ENCODE measurements around the gene NUPR2.
"Not testable (repeated sequence)": the region's sequence is repeated elsewhere in the genome, so short reads cannot be mapped to it uniquely, and the experiment has no call there.

NUPR2 gene, protein sequence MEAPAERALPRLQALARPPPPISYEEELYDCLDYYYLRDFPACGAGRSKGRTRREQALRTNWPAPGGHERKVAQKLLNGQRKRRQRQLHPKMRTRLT

DNA sequence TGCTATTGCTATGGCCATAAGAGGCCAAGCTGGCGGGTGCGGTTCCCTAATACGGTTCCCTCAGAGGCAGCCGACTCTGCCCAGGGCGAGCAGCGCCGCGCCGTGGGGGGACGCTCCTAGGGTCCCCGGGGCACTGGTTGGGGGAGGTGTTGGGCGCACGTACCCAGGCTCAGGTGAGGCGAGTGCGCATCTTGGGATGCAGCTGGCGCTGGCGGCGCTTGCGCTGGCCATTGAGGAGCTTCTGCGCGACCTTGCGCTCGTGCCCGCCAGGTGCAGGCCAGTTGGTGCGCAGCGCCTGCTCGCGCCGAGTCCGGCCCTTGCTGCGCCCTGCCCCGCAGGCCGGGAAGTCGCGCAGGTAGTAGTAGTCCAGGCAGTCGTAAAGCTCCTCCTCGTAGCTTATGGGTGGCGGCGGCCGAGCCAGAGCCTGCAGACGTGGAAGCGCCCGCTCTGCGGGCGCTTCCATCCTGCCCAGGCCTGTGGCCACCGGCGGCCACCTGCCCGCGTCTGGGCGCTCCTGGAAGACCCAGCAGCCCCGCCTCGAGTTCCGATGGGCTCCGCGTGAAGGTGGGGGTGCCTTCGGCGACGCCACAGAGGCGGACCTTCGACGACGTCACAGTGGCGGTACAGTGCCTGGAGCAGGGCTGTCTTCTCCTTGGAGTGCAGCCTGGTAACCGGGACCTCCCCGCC is at the start of gene NUPR2:
Gene NUPR2, minus strand, starts transcription at position 566 of the 687 bp plus-strand sequence. Its CDS starts 103 bp downstream, at position 463.
- no peak within 1 kb of the TSS for H3K4me3 ChIP-seq (ENCODE audit: low read depth, low read length)
- no peak for DNase-seq (ENCODE audit: low read depth)
- TF ChIP-seq, protein P1, sequence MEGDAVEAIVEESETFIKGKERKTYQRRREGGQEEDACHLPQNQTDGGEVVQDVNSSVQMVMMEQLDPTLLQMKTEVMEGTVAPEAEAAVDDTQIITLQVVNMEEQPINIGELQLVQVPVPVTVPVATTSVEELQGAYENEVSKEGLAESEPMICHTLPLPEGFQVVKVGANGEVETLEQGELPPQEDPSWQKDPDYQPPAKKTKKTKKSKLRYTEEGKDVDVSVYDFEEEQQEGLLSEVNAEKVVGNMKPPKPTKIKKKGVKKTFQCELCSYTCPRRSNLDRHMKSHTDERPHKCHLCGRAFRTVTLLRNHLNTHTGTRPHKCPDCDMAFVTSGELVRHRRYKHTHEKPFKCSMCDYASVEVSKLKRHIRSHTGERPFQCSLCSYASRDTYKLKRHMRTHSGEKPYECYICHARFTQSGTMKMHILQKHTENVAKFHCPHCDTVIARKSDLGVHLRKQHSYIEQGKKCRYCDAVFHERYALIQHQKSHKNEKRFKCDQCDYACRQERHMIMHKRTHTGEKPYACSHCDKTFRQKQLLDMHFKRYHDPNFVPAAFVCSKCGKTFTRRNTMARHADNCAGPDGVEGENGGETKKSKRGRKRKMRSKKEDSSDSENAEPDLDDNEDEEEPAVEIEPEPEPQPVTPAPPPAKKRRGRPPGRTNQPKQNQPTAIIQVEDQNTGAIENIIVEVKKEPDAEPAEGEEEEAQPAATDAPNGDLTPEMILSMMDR (IDR thresholded peaks at IDR 0.05; ENCODE audit: low read depth, low read length): no peak
- no peak for TF ChIP-seq MYC (IDR thresholded peaks at IDR 0.05; ENCODE audit: low read depth, low read length)
- TF ChIP-seq, protein P2, sequence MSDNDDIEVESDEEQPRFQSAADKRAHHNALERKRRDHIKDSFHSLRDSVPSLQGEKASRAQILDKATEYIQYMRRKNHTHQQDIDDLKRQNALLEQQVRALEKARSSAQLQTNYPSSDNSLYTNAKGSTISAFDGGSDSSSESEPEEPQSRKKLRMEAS (IDR thresholded peaks at IDR 0.05; ENCODE audit: low read depth, low read length): no peak
- TF ChIP-seq POLR2A (IDR thresholded peaks at IDR 0.05; ENCODE audit: extremely low read depth, insufficient read length): no peak

DNA sequence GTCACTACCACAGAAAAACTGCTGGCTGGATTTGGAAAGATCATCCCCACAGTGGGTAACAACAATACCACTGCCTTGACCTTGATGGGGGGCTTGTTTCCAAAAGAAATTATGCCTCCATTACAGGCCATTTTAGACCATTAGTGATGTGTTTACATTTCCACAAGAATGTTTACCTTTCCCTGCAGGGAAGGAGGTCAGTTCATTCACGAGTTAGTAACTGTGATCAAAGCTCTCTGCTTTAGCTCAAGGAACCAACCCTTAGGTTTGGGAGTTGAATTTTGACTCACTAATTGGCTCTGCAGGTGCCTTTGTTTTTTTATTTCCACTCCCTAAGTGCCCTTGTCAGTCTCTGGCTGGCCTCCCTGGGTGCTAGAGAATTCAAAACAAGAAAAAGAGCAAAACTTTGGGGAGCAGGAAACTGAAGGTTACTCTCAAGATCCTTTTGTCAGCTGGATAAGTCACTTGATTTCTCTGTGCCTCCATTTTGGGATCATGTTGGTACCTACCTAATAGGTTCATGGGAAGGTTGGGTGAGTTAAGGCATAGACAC is 41.1 kb upstream of the NUPR2 start:
- TF ChIP-seq MYC (IDR thresholded peaks at IDR 0.05; ENCODE audit: low read depth, low read length) (no peak), POLR2A (IDR thresholded peaks at IDR 0.05; ENCODE audit: extremely low read depth, insufficient read length) (no peak)
- no peak for DNase-seq (ENCODE audit: low read depth)

DNA sequence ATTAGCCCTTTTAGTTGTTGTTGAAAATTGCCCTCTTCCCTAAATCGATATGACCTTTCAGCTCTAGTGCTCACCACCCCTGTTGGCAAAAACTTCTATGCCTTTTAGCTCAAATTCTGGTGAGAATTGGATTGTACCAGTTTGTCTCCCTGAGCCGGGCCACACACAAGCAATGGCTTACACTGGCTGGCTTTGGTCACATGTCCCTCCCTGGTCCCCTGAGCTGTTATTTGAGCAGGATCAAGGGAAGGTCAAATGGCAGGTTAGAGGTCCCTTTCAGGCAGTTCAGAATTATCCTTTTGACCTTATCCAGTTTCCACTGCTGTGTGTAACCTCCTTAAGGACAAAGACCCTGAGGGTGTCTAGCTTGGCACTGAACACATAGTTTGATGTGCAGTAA is 14.8 kb upstream of the NUPR2 start:
- not testable (repeated sequence) for H3K4me3 ChIP-seq (ENCODE audit: low read depth, low read length); DNase-seq (ENCODE audit: low read depth)

More for the DNA sequence above, 41.1 kb upstream of the NUPR2 start:
- no peak overlapping the region for H3K4me3 ChIP-seq (ENCODE audit: low read depth, low read length)

DNA sequence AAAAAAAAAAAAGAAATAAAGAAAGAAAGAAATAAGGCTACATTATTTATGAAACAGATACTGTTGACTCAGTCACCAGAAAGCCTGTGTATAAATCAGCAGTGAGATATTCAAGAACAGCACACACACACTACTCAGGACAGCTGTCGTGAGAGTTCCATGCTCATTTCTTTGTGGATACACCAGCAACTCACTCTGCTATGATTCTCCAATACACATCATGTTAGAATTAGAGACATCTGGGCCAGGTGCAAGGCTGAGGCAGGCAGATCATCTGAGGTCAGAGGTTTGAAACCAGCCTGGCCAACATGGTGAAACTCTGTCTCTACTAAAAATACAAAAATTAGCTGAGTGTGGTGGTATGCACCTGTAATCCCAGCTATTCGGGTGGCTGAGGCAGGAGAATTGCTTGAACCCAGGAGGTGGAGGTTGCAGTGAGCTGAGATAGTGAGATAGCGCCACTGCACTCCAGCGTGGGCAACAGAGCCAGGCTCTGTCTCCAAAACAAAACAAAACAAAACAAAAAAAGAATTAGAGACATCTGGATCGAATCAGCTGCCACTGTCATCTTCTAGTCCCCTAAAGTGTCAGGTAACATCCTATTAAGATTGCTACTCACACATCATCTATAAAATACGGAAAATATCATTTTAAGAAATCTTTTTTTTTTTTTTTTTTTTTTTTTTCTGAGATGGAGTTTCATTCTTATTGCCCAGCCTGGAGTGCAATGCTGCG is 11.2 kb upstream of the NUPR2 start:
- TF ChIP-seq, protein P2 (IDR thresholded peaks at IDR 0.05; ENCODE audit: low read depth, low read length): no peak
- TF ChIP-seq, protein P1 (IDR thresholded peaks at IDR 0.05; ENCODE audit: low read depth, low read length): no peak
- TF ChIP-seq POLR2A (IDR thresholded peaks at IDR 0.05; ENCODE audit: extremely low read depth, insufficient read length): no peak
- no peak for TF ChIP-seq MYC (IDR thresholded peaks at IDR 0.05; ENCODE audit: low read depth, low read length)
- no peak overlapping the region for H3K4me3 ChIP-seq (ENCODE audit: low read depth, low read length)
- no peak for DNase-seq (ENCODE audit: low read depth)

DNA sequence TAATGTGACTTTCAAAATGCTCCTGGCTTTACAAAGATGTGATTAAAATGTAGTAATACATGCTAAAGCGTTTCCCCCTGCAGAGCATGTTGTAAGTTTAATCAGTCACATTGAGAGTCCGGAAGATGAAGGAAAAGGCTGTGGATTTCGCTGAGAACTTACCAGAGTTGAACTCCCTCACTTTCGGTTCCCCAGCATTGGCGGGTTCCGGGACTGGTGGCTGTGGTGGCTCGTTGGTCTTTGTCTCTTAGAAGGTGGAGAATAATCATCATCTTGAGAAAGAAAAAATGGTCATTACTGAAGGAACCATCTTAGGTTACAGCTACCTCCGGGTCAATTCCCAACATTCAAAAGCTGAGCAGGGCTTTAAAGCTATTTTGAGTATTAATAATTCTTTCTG is 9.6 kb upstream of the NUPR2 start:
- no peak overlapping the region for H3K4me3 ChIP-seq (ENCODE audit: low read depth, low read length)
- no peak for DNase-seq (ENCODE audit: low read depth)
- no peak for TF ChIP-seq POLR2A (IDR thresholded peaks at IDR 0.05; ENCODE audit: extremely low read depth, insufficient read length)

DNA sequence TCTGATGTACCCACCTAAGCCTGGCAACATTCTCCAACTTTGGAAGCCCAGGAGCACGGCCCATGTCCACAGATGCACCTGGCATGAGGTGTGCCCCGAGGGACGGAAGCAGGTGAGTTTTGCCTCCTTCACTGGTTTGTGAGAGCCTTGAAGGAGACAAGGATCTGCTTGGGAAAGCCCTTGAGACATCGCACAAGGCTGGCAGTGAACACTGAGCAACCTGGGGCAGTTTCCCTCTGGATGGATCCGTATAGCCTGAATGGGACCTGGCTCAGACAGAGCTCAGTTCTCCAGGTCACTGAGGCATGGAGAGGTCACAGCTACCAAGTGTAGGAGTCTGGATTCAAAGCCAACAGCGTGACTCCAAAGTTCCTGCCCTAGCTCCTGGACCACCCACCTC is 8.8 kb upstream of the NUPR2 start:
- TF ChIP-seq, protein P2 (IDR thresholded peaks at IDR 0.05; ENCODE audit: low read depth, low read length): no peak
- no peak for TF ChIP-seq MYC (IDR thresholded peaks at IDR 0.05; ENCODE audit: low read depth, low read length)
- no peak for TF ChIP-seq POLR2A (IDR thresholded peaks at IDR 0.05; ENCODE audit: extremely low read depth, insufficient read length)
- TF ChIP-seq, protein P1 (IDR thresholded peaks at IDR 0.05; ENCODE audit: low read depth, low read length): no peak
- DNase-seq (ENCODE audit: low read depth): no peak
- H3K4me3 ChIP-seq (ENCODE audit: low read depth, low read length): no peak overlapping the region

DNA sequence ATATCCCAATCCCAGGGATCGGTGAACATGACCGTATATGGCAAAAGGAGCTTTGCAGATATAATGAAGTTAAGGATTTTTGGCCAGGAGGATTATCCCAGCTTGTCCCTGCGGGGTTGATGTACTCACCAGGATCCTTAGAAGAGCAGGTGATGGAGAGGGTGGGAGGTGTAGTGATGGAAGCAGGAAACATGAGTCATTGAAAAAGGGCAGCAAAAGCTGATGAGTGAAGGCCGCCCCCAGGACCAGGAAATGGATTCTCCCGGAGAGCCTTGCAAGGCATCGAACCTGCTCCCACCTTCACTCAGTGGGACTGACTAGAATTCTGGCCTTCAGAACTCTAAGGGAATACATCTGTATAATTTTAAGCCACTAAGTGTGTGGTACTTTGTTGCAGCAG is 5.2 kb upstream of the NUPR2 start:
- TF ChIP-seq, protein P1 (IDR thresholded peaks at IDR 0.05; ENCODE audit: low read depth, low read length): no peak
- no peak for TF ChIP-seq MYC (IDR thresholded peaks at IDR 0.05; ENCODE audit: low read depth, low read length)
- no peak for TF ChIP-seq POLR2A (IDR thresholded peaks at IDR 0.05; ENCODE audit: extremely low read depth, insufficient read length)
- TF ChIP-seq, protein P2 (IDR thresholded peaks at IDR 0.05; ENCODE audit: low read depth, low read length): no peak
- no peak overlapping the region for H3K4me3 ChIP-seq (ENCODE audit: low read depth, low read length)
- DNase-seq (ENCODE audit: low read depth): no peak

DNA sequence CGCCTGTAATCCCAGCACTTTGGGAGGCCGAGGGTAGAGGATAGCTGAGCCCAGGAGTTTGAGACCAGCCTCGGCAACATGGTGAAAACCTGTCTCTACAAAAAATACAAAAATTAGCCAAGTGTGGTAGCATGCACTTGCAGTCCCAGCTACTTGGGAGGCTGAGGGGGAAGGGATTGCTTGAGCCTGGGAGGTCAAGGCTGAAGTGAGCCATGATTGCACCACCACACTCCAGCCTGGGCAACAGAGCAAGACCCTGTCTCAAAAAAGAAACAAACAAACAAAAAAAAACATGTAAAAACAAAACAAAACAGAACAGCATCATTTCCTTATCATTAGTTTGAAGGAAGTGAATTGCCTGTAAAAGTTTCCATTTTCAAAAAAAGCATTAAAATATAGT is 4.0 kb downstream of the NUPR2 start:
- H3K4me3 ChIP-seq (ENCODE audit: low read depth, low read length); DNase-seq (ENCODE audit: low read depth): not testable (repeated sequence)

Data from NB4 (cell line).